SJSA1 (cell line): ENCODE data around the gene FAM13A. TPM values are rescaled to one million over a fixed set of nuclear protein-coding genes. Genes with fewer than 3 reads are reported as not detected.

ENCODE experiments used
- DNase-seq, 2 experiments: peaks; one replicate each; pipeline ENCODE4 v3.0.0-alpha.2; 2015 to 2020; ENCODE audit warnings: low spot score in 2 of 2, low read depth in 1 of 2
- H3K27ac ChIP-seq: fragments of 250-450 bp; sonication (Bioruptor Pico); 2 replicates; pipeline ENCODE4 v1.5.1; 2020; ENCODE audit warnings: mild to moderate bottlenecking, moderate library complexity
- H3K27me3 ChIP-seq: fragments of 250-450 bp; sonication (Bioruptor Pico); replicated peaks from 2 replicates; pipeline ENCODE4 v1.5.1; 2020; ENCODE audit warnings: mild to moderate bottlenecking, moderate library complexity
- H3K36me3 ChIP-seq: fragments of 250-450 bp; sonication (Bioruptor Pico); 2 replicates; pipeline ENCODE4 v1.5.1; 2020; ENCODE audit warnings: mild to moderate bottlenecking
- H3K4me1 ChIP-seq: fragments of 250-450 bp; sonication (Bioruptor Pico); replicated peaks from 2 replicates; pipeline ENCODE4 v1.6.1; 2021; ENCODE audit warnings: mild to moderate bottlenecking
- H3K4me3 ChIP-seq: fragments of 250-450 bp; sonication (Bioruptor Pico); 2 replicates; pipeline ENCODE4 v1.5.1; 2020; ENCODE audit warnings: mild to moderate bottlenecking
- H3K9me3 ChIP-seq: fragments of 250-450 bp; sonication (Bioruptor Pico); replicated peaks from 2 replicates; pipeline ENCODE4 v1.5.1; 2020; ENCODE audit warnings: mild to moderate bottlenecking
- total RNA-seq: library from RNA; depleted of rRNA; stranded (reverse); fragments of >200 nt; shearing (Covaris generic); gene quantifications from 2 replicates; pipeline ENCODE4 v1.2.3, GENCODE V29; 2014

The FAM13A gene
- total RNA-seq, 1 experiment from 2014 or later = 15.2 TPM

GRCh38 chr4:88745175-88745574 is 311.8 kb downstream of the FAM13A start:
- Histone ChIP-seq H3K4me3 (no peak overlapping the region), H3K4me1 (peaks cover 27% of the 10 kb centered on the region), H3K27ac (no peak overlapping the region), H3K36me3 (peaks cover 13% of the 10 kb centered on the region), H3K27me3 (no peaks in the 10 kb centered on the region), H3K9me3 (no peaks in the 10 kb centered on the region)
- no peak for DNase-seq

GRCh38 chr4:88744609-88745008 is 312.4 kb downstream of the FAM13A start:
- H3K4me1 ChIP-seq = peaks cover 27% of the 10 kb centered on the region
- DNase-seq = no peak
- H3K4me3 ChIP-seq = no peak overlapping the region
- no peaks in the 10 kb centered on the region for H3K9me3 ChIP-seq
- H3K36me3 ChIP-seq = peaks cover 10% of the 10 kb centered on the region
- peak overlapping the region; percentile 81; the same call in 1 of the 2 replicates for H3K27ac ChIP-seq
- no peaks in the 10 kb centered on the region for H3K27me3 ChIP-seq

DNA sequence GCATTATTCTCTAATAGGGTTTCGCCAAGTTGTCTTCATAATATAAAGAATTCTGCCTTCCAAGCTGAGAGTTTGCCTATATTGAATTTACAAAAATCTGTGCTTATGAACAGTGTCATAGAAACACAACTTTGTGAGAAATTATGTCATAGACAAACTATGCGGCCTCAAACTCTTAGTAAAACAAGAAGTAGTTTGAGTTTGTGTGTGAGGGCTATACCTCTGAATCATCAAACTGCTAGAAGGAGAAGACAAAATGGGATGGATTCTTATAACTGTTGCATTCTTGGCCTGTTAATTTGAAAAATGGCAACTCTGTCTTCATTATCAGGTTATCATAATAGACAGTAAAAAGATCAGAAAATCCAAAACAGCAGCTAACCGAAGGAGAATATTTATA is 313.3 kb downstream of the FAM13A start:
- Histone ChIP-seq H3K4me3 (no peak overlapping the region), H3K4me1 (peaks cover 27% of the 10 kb centered on the region), H3K36me3 (peaks cover 6% of the 10 kb centered on the region; the same call in 1 of the 2 replicates), H3K9me3 (no peaks in the 10 kb centered on the region), H3K27me3 (no peaks in the 10 kb centered on the region), H3K27ac (peak overlapping the region; percentile 81)
- DNase-seq = peak in 1 of 2 experiments; percentile 53

DNA sequence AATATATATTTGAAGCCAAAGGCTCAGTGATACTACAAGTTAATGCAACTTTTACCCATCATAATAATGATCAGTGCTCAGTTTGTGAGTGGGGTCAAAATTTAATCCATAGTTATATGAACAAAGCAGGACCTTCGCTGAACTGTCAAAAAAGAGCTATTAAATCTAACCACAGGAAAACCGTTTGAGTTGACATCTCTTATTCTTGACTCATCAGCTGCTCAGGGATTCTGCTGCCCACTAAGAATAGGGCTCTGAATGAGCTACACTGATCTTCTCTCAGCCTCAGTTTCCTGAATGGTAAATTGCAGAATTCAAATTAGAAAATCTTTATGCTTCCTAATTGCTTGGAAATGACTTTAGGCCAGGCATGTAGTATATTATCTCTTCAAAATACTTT is 314.4 kb downstream of the FAM13A start:
- DNase-seq = peak in 1 of 2 experiments; percentile 12
- Histone ChIP-seq H3K4me1 (peaks cover 27% of the 10 kb centered on the region), H3K27me3 (no peaks in the 10 kb centered on the region), H3K27ac (peak overlapping the region; percentile 81), H3K4me3 (no peak overlapping the region), H3K36me3 (peaks cover 6% of the 10 kb centered on the region; the same call in 1 of the 2 replicates), H3K9me3 (no peaks in the 10 kb centered on the region)

- Histone ChIP-seq H3K36me3 (peaks cover 6% of the 10 kb centered on the region; the same call in 1 of the 2 replicates), H3K4me3 (no peak overlapping the region), H3K9me3 (no peaks in the 10 kb centered on the region), H3K4me1 (peaks cover 14% of the 10 kb centered on the region), H3K27me3 (no peaks in the 10 kb centered on the region), H3K27ac (no peak overlapping the region)
- DNase-seq = no peak
Measured at GRCh38 chr4:88738180-88738579, 318.8 kb downstream of the FAM13A start.

DNA sequence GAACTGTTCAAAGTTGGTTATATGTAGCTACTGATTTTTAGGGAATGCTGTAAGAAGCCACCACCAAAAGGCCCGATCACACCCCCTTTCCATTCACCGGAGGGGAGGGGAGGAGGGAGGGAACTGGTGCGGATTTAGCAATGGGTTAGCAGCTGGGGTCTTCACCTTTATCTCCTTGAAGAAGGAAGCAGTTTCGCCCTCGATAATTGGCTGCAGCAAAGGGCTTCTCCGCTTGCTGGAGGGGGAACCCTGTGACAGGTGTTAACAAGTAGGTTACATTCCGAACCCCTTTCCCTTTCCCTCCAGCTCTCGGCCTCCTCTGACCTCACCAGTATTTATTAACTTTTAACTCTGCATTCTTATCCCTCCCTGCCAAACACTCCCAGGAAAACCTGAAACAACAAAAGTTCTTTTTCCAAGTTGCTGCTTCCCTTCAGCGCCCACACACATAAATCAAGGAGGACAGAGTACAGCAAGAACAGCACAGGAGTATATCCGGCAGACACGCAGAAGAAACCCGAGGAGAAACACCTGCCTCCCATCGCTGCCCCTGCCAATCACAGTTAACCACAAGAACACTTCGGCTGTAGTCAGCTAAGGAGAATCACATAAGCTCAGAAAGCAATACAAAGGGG is 319.6 kb downstream of the FAM13A start:
- H3K4me3 ChIP-seq = no peak overlapping the region
- H3K27me3 ChIP-seq = no peaks in the 10 kb centered on the region
- H3K36me3 ChIP-seq = peaks cover 6% of the 10 kb centered on the region; the same call in 1 of the 2 replicates
- no peaks in the 10 kb centered on the region for H3K9me3 ChIP-seq
- no peak overlapping the region for H3K27ac ChIP-seq
- H3K4me1 ChIP-seq = peaks cover 7% of the 10 kb centered on the region
- no peak for DNase-seq

DNA sequence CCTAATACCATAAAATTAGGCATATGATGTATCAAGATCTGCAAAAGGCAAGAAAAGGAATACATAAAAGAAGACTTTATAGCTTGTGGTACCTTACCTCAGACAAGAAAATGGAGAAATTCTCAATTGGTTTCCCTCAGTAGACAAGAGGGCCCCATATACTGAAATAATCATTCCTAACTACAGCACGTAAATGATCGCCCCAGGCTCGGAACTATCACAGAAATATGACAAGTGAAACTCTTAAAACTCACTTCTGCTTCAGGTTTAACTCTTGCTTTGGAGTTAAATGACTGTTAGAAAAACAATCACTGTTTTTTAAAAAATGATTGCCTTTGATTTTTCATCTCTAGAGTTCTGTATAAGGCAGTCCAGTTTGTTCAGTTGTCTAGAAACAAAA is 320.7 kb downstream of the FAM13A start:
- no peak for DNase-seq
- Histone ChIP-seq H3K27me3 (no peaks in the 10 kb centered on the region), H3K4me1 (no peaks in the 10 kb centered on the region), H3K9me3 (no peaks in the 10 kb centered on the region), H3K36me3 (no peaks in the 10 kb centered on the region), H3K4me3 (no peak overlapping the region), H3K27ac (no peak overlapping the region)

DNA sequence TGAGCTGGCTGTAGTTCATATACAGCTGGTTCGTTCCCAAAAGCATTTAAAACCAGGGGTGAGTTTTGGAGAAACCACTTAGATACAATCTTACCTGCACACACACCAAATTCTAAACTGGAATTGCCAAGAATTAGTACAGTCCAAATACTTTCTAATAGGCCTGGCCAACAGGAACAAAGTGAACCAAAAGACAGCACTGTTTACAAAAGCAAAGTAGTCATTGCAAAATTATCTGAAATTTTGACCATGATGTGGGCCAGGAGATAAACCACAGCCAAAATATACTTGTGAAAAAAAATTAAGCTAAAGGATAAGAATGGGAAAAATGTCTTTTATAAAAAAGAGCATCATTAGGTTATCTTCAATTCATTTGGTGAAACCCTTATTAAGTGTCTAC is 321.4 kb downstream of the FAM13A start:
- Histone ChIP-seq H3K27ac (no peak overlapping the region), H3K4me3 (no peak overlapping the region), H3K36me3 (no peaks in the 10 kb centered on the region), H3K9me3 (no peaks in the 10 kb centered on the region), H3K4me1 (no peaks in the 10 kb centered on the region), H3K27me3 (no peaks in the 10 kb centered on the region)
- DNase-seq = no peak

DNA sequence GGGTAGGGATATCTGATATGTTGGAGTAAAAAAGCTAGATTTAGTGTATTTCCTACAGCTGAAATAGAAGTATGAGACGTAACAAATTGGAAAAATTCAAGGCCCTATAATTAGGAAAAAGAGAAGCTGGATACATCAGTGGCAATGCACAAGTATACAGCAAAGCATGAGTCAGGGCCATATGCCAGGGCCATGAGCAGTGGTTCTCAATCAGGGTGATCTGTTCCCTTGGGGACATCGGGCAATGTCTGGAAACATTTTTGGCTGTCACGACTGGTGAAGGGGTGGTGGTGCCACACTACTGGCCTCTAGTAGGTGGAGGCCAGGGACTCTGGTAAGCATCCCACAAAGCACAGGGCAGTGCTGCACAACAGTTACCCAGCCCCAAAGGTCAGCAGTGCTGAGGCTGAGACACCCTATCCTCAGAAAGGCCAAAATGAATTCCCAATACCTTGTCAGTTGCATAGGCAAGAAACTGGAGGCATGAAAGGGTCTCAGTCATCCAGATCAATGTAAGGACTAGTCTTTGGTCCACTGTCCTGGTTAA is 322.5 kb downstream of the FAM13A start:
- Histone ChIP-seq H3K27ac (no peak overlapping the region), H3K4me3 (no peak overlapping the region), H3K9me3 (no peaks in the 10 kb centered on the region), H3K27me3 (no peaks in the 10 kb centered on the region), H3K4me1 (no peaks in the 10 kb centered on the region), H3K36me3 (no peaks in the 10 kb centered on the region)
- DNase-seq = no peak

DNA sequence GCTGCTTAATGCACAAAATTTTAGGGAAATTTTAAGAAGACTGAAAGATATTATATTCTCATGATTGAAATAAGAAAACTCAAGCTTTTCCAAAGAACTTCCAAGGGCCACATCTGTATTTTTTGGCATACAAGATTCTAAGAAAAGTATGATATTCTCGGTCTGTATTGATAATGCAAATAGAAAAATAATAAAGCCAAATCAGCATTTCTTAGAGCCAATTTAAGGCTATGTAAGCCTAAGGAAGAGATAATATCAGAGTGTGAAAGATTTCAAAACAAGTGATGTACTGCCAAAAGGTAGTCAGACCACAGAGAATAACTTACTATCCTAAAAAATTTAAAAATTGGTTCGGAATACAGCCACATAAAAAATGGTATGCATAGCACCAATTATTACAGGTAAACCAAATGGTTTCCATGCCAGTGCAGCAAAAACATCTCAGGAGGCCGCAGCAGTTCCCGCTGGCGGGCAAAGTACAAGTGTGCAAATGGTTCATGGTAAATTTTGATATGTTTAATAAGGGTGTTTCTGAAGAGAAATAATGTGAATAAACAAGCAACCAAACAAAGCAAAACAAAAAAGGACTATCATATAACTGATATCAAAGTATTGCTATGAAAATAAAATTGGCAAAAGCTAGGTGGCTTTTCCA is 324.1 kb downstream of the FAM13A start:
- Histone ChIP-seq H3K4me3 (no peak overlapping the region), H3K27ac (no peak overlapping the region), H3K9me3 (no peaks in the 10 kb centered on the region), H3K36me3 (peaks cover 5% of the 10 kb centered on the region; the same call in 1 of the 2 replicates), H3K4me1 (no peaks in the 10 kb centered on the region), H3K27me3 (no peaks in the 10 kb centered on the region)
- no peak for DNase-seq

GRCh38 chr4:88731381-88731780 is 325.6 kb downstream of the FAM13A start:
- no peak for DNase-seq
- Histone ChIP-seq H3K27ac (no peak overlapping the region), H3K36me3 (peaks cover 5% of the 10 kb centered on the region; the same call in 1 of the 2 replicates), H3K4me3 (no peak overlapping the region), H3K4me1 (no peaks in the 10 kb centered on the region), H3K9me3 (no peaks in the 10 kb centered on the region), H3K27me3 (no peaks in the 10 kb centered on the region)

- H3K27me3 ChIP-seq = no peaks in the 10 kb centered on the region
- H3K27ac ChIP-seq = no peak overlapping the region
- H3K36me3 ChIP-seq = peaks cover 5% of the 10 kb centered on the region; the same call in 1 of the 2 replicates
- no peak overlapping the region for H3K4me3 ChIP-seq
- no peaks in the 10 kb centered on the region for H3K4me1 ChIP-seq
- no peaks in the 10 kb centered on the region for H3K9me3 ChIP-seq
- DNase-seq = no peak
Measured at GRCh38 chr4:88730811-88731210, 326.2 kb downstream of the FAM13A start.

DNA sequence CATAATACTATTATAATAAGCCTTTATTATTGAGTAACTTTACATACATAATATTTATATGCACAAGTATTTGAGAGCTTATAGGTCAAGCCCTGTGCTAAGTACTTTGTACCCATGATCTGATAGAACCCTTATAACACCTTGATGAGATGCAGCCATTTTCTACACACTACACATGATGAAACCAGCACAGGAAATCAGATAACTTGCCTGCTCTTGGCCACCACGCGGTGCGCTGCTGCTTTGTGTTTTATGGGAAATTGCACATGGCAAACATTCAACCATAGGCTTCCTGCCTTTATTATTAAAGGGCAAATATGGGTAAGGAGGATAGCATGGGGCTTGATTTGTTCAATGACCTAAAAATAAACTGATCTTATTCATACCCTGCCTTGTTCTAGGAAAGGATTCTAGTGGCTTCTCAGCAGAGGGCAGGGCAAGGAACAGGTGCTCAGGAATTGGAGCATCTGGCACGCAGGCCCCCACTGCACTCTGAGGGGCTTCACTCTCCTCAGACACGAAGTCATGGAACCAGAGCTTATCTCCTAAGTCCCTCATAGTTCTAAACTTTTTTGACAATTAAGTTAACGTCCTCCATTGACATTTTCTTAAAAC is 327.7 kb downstream of the FAM13A start:
- H3K36me3 ChIP-seq = peaks cover 5% of the 10 kb centered on the region; the same call in 1 of the 2 replicates
- no peaks in the 10 kb centered on the region for H3K9me3 ChIP-seq
- no peak overlapping the region for H3K4me3 ChIP-seq
- H3K27me3 ChIP-seq = no peaks in the 10 kb centered on the region
- no peak for DNase-seq
- H3K4me1 ChIP-seq = no peaks in the 10 kb centered on the region
- no peak overlapping the region for H3K27ac ChIP-seq

- H3K27me3 ChIP-seq = no peaks in the 10 kb centered on the region
- no peak overlapping the region for H3K27ac ChIP-seq
- H3K36me3 ChIP-seq = peaks cover 5% of the 10 kb centered on the region; the same call in 1 of the 2 replicates
- no peak for DNase-seq
- no peaks in the 10 kb centered on the region for H3K4me1 ChIP-seq
- H3K4me3 ChIP-seq = no peak overlapping the region
- H3K9me3 ChIP-seq = no peaks in the 10 kb centered on the region
Measured at GRCh38 chr4:88728146-88728545, 328.8 kb downstream of the FAM13A start.
